Large intestine (tissue), 3 donors: ENCODE data around the gene CPHXL. TPM values are rescaled to one million over a fixed set of nuclear protein-coding genes. Genes with fewer than 3 reads are reported as not detected.

ENCODE experiments used
- DNase-seq, 2 donors: peaks; one replicate each; pipeline versions ENCODE4 v3.0.0 to v3.0.0-alpha.2; 2013
- H3K27ac ChIP-seq: one replicate; pipeline ENCODE4 v1.5.1; 2013; ENCODE audit warnings: low read length
- H3K27me3 ChIP-seq: 2 replicates; pipeline ENCODE4 v1.6.1; 2013; ENCODE audit warnings: low read length; ENCODE audit not compliant: control insufficient read depth, insufficient read depth
- H3K36me3 ChIP-seq: 2 replicates; pipeline ENCODE4 v1.6.1; 2013; ENCODE audit warnings: low read length; ENCODE audit not compliant: control insufficient read depth, insufficient read depth
- H3K4me1 ChIP-seq: one replicate; pipeline ENCODE4 v1.6.1; 2013; ENCODE audit warnings: low read length; ENCODE audit not compliant: control insufficient read depth, insufficient read depth
- H3K4me3 ChIP-seq: one replicate; pipeline ENCODE4 v1.5.1; 2013; ENCODE audit warnings: low read length
- H3K9me3 ChIP-seq: one replicate; pipeline ENCODE4 v1.6.1; 2013; ENCODE audit warnings: mild to moderate bottlenecking, low read depth, low read length, moderate library complexity; ENCODE audit not compliant: control insufficient read depth
- WGBS: methylation state at CpG from one replicate; pipeline ENCODE4 v1.1.5; 2013; ENCODE audit warnings: low lambda C conversion rate; ENCODE audit not compliant: insufficient coverage; 5-methylcytosine and 5-hydroxymethylcytosine counted together
- polyA plus RNA-seq: library from polyadenylated mRNA; unstranded; fragments of 120-200 nt; gene quantifications from one replicate; pipeline ENCODE4 v1.2.1, GENCODE V29; 2013

The CPHXL gene
- polyA plus RNA-seq, 1 donor: not detected

- H3K27ac ChIP-seq: no peak overlapping the region
- WGBS: no CpG with 5 or more reads among the region's 3 CpGs
- no peaks in the 10 kb centered on the region for H3K27me3 ChIP-seq
- DNase-seq: no peak
- H3K4me1 ChIP-seq: peaks cover 11% of the 10 kb centered on the region
- H3K9me3 ChIP-seq: peaks cover 10% of the 10 kb centered on the region
- H3K36me3 ChIP-seq: no peaks in the 10 kb centered on the region
- no peak overlapping the region for H3K4me3 ChIP-seq
Measured at GRCh38 chr16:75746359-75746758, 20.1 kb upstream of the CPHXL start.

GRCh38 chr16:75745823-75746222 is 19.5 kb upstream of the CPHXL start:
- no CpG with 5 or more reads among the region's 1 CpG for WGBS
- H3K4me3 ChIP-seq: no peak overlapping the region
- peaks cover 9% of the 10 kb centered on the region for H3K4me1 ChIP-seq
- no peaks in the 10 kb centered on the region for H3K36me3 ChIP-seq
- no peaks in the 10 kb centered on the region for H3K27me3 ChIP-seq
- H3K27ac ChIP-seq: no peak overlapping the region
- DNase-seq: no peak
- peaks cover 13% of the 10 kb centered on the region for H3K9me3 ChIP-seq

- Histone ChIP-seq H3K27me3 (no peaks in the 10 kb centered on the region), H3K4me1 (peaks cover 6% of the 10 kb centered on the region), H3K36me3 (no peaks in the 10 kb centered on the region), H3K4me3 (no peak overlapping the region), H3K27ac (no peak overlapping the region), H3K9me3 (peaks cover 16% of the 10 kb centered on the region)
- no CpG with 5 or more reads among the region's 1 CpG for WGBS
- no peak for DNase-seq
Measured at GRCh38 chr16:75745242-75745641, 19.0 kb upstream of the CPHXL start.

GRCh38 chr16:75742424-75743047 is 16.2 kb upstream of the CPHXL start:
- 0% methylated on average over 1 of the region's 1 CpG for WGBS
- Histone ChIP-seq H3K4me1 (no peaks in the 10 kb centered on the region), H3K27ac (no peak overlapping the region), H3K4me3 (no peak overlapping the region), H3K27me3 (no peaks in the 10 kb centered on the region), H3K36me3 (no peaks in the 10 kb centered on the region), H3K9me3 (peaks cover 13% of the 10 kb centered on the region)
- DNase-seq: no peak

- DNase-seq: peak in 1 of 2 donors; percentile 38
- H3K27me3 ChIP-seq: no peaks in the 10 kb centered on the region
- peaks cover 11% of the 10 kb centered on the region for H3K4me1 ChIP-seq
- H3K36me3 ChIP-seq: no peaks in the 10 kb centered on the region
- WGBS: 30% methylated on average over 2 of the region's 6 CpGs
- H3K27ac ChIP-seq: no peak overlapping the region
- H3K4me3 ChIP-seq: no peak overlapping the region
- no peaks in the 10 kb centered on the region for H3K9me3 ChIP-seq
Measured at GRCh38 chr16:75733305-75734211, 7.3 kb upstream of the CPHXL start.

- Histone ChIP-seq H3K4me1 (peaks cover 12% of the 10 kb centered on the region), H3K4me3 (no peak overlapping the region), H3K27me3 (no peaks in the 10 kb centered on the region), H3K9me3 (no peaks in the 10 kb centered on the region), H3K27ac (no peak overlapping the region), H3K36me3 (no peaks in the 10 kb centered on the region)
- no peak for DNase-seq
- WGBS: no CpG with 5 or more reads among the region's 2 CpGs
Measured at GRCh38 chr16:75732871-75733270, 6.6 kb upstream of the CPHXL start.

GRCh38 chr16:75727221-75727620 is 931 bp upstream of the CPHXL start:
- Histone ChIP-seq H3K9me3 (no peaks in the 10 kb centered on the region), H3K4me1 (peaks cover 7% of the 10 kb centered on the region), H3K27ac (no peak overlapping the region), H3K4me3 (no peak overlapping the region), H3K36me3 (no peaks in the 10 kb centered on the region), H3K27me3 (no peaks in the 10 kb centered on the region)
- peak; percentile 83 to 95 for DNase-seq
- no CpG with 5 or more reads among the region's 3 CpGs for WGBS

GRCh38 chr16:75718452-75718851 is 7.8 kb downstream of the CPHXL start:
- no peak overlapping the region for H3K4me3 ChIP-seq

GRCh38 chr16:75714661-75715060 is 11.6 kb downstream of the CPHXL start:
- DNase-seq: no peak
- no peak overlapping the region for H3K4me3 ChIP-seq

More at GRCh38 chr16:75718452-75718851, 7.8 kb downstream of the CPHXL start:
- Histone ChIP-seq H3K9me3 (no peaks in the 10 kb centered on the region), H3K4me1 (no peaks in the 10 kb centered on the region), H3K36me3 (no peaks in the 10 kb centered on the region), H3K27ac (no peak overlapping the region), H3K27me3 (no peaks in the 10 kb centered on the region)
- DNase-seq: no peak
- WGBS: no CpG with 5 or more reads among the region's 4 CpGs

GRCh38 chr16:75710344-75710743 is 15.9 kb downstream of the CPHXL start:
- Histone ChIP-seq H3K9me3 (no peaks in the 10 kb centered on the region), H3K27me3 (no peaks in the 10 kb centered on the region), H3K36me3 (no peaks in the 10 kb centered on the region), H3K4me3 (no peak overlapping the region), H3K27ac (no peak overlapping the region), H3K4me1 (no peaks in the 10 kb centered on the region)
- WGBS: 91% methylated on average over 1 of the region's 2 CpGs
- no peak for DNase-seq

More at GRCh38 chr16:75714661-75715060, 11.6 kb downstream of the CPHXL start:
- no peaks in the 10 kb centered on the region for H3K4me1 ChIP-seq
- no peaks in the 10 kb centered on the region for H3K9me3 ChIP-seq
- H3K27me3 ChIP-seq: no peaks in the 10 kb centered on the region
- no peaks in the 10 kb centered on the region for H3K36me3 ChIP-seq
- H3K27ac ChIP-seq: no peak overlapping the region
